ENCODE measurements around the gene DCAF4. TPM values are rescaled to one million over a fixed set of nuclear protein-coding genes. Genes with fewer than 3 reads are reported as not detected.

Gene DCAF4
- 3.8 and 5.1 TPM in 2 replicates for total RNA-seq

GRCh38 chr14:72926292-72927028, at the start of gene DCAF4:
TSS of gene DCAF4 (plus strand) at chr14:72926464. CDS start at chr14:72937979, 11,515 bp downstream.

GRCh38 chr14:72893636-72894322, 32.5 kb upstream of the DCAF4 start, which contains the start of gene DPF3:
TSS of gene DPF3 (minus strand) at chr14:72894101. CDS start at chr14:72894088, 13 bp downstream.

Other genes with a start within 250 kb of the DCAF4 start
- gene DPF3, start 32.4 kb upstream of the DCAF4 start, total RNA-seq, result 0.54 and 1.2 TPM in 2 replicates
- gene ZFYVE1, start 100.6 kb downstream of the DCAF4 start, total RNA-seq, result 16.9 and 17.6 TPM in 2 replicates
- 20.3 and 29.8 TPM in 2 replicates for gene RBM25, start 132.1 kb downstream of the DCAF4 start, total RNA-seq
- 42.6 and 46.1 TPM in 2 replicates for gene PSEN1, start 210.0 kb downstream of the DCAF4 start, total RNA-seq

All from dermis lymphatic vessel endothelial cell (primary cell).